GM12865 (cell line): ENCODE data around the gene KRT23.

ENCODE experiments used
- DNase-seq: peaks from one replicate; pipeline ENCODE4 v3.0.0; 2010; ENCODE audit warnings: low read depth
- H3K4me3 ChIP-seq: 2 replicates; pipeline ENCODE4 v1.5.1; 2011; ENCODE audit warnings: mild to moderate bottlenecking, low read depth, low read length, control low read depth
- TF ChIP-seq, protein P1 (sequence below): IDR thresholded peaks from 2 replicates; pipeline ENCODE4 v1.5.1; 2011; ENCODE audit warnings: low read length, control low read depth, low read depth, inconsistent platforms; ENCODE audit not compliant: insufficient read depth; ENCODE audit errors: missing control alignments

Gene KRT23

DNA sequence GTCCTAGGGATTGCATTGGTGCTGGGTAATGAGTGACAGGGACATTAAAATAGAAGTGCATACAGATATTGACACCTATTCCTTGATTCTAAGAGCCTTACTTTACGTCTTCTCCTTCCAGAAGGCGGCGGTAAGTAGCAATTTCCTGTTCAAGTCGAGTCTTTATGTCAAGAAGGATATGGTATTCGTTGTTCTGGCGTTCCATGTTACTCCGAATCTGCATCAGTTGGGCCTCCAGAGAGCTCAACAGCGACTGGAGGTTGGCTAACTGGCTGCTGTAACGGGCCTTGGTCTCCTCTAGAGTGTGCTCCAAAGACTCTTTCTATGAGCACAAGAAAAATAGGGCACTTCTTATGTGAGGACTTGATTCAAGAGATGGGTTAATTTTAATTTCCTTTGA lies 59.4 kb downstream of the KRT23 start:
- DNase-seq = no peak
- H3K4me3 ChIP-seq = no peak overlapping the region
- TF ChIP-seq, protein P1, sequence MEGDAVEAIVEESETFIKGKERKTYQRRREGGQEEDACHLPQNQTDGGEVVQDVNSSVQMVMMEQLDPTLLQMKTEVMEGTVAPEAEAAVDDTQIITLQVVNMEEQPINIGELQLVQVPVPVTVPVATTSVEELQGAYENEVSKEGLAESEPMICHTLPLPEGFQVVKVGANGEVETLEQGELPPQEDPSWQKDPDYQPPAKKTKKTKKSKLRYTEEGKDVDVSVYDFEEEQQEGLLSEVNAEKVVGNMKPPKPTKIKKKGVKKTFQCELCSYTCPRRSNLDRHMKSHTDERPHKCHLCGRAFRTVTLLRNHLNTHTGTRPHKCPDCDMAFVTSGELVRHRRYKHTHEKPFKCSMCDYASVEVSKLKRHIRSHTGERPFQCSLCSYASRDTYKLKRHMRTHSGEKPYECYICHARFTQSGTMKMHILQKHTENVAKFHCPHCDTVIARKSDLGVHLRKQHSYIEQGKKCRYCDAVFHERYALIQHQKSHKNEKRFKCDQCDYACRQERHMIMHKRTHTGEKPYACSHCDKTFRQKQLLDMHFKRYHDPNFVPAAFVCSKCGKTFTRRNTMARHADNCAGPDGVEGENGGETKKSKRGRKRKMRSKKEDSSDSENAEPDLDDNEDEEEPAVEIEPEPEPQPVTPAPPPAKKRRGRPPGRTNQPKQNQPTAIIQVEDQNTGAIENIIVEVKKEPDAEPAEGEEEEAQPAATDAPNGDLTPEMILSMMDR = no peak

DNA sequence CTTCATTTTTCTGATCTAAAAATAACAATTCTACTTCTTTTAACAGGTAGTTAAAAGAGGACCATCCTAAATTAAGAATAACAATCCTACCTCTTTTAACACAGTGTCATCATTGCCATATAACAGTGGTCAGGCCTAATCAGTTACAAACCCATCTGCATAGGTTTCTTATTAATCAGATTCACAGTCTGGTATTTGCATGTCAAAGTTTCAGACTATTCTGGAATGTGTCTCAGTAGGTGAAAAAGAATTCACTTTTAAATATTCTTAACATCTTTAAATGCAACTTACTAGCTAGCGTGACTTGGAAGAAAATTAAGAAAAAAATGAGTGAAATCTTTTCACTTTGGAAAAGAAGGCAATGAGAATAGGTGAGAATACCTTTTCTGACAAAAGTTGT lies 63.6 kb downstream of the KRT23 start:
- no peak for DNase-seq
- TF ChIP-seq, protein P1 = no peak
- H3K4me3 ChIP-seq = no peak overlapping the region

DNA sequence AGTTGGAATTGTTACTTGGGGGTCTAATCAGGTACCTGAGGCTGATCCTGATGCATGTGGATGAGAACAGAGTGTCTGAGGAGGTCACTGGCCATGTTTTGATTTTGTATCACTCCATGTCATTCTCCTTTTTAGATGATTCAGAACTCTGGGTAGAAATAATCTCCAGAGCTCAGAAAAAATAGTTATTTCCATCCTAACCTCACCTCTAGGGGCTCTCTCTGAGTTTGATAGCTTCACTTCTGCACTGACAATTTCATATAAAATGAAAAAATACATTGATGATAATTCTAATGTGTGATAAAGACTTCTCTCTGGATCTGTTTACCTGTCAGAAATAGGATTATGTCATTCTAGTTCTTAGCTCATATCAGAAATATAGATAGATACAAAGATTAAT lies 64.2 kb downstream of the KRT23 start:
- no peak overlapping the region for H3K4me3 ChIP-seq
- no peak for DNase-seq
- TF ChIP-seq, protein P1 = no peak
